Activated CD8-positive, alpha-beta memory T cell treated with anti-CD3 and anti-CD28 coated beads, Interleukin-2, amount 50 U/mL, for 24 hours (primary cell): ENCODE measurements around the gene SESN1.

Experiments used
- DNase-seq: peaks from one replicate; pipeline ENCODE4 v3.0.0-alpha.2; 2020; ENCODE audit errors: extremely low read depth

The SESN1 gene

GRCh38 chr6:109060571-109060970 is 34.1 kb downstream of the SESN1 start:
- no peak for DNase-seq

- no peak for DNase-seq
These were observed 35.0 kb downstream of the SESN1 start for GRCh38 chr6:109059571-109060021.

GRCh38 chr6:109059153-109059552 is 35.5 kb downstream of the SESN1 start:
- no peak for DNase-seq

- DNase-seq: no peak
These were observed 36.0 kb downstream of the SESN1 start for GRCh38 chr6:109058620-109059019.

- DNase-seq: no peak
These were observed 38.0 kb downstream of the SESN1 start for GRCh38 chr6:109056661-109057060.

GRCh38 chr6:109055771-109056235 is 38.8 kb downstream of the SESN1 start:
- DNase-seq: no peak

GRCh38 chr6:109053336-109053735 is 41.3 kb downstream of the SESN1 start:
- no peak for DNase-seq

- DNase-seq: no peak
These were observed 41.8 kb downstream of the SESN1 start for GRCh38 chr6:109052852-109053251.

GRCh38 chr6:109052018-109052651 is 42.5 kb downstream of the SESN1 start:
- DNase-seq: no peak

GRCh38 chr6:109051301-109052017 is 43.2 kb downstream of the SESN1 start:
- DNase-seq: no peak

GRCh38 chr6:109050447-109051102 is 44.1 kb downstream of the SESN1 start:
- no peak for DNase-seq

- no peak for DNase-seq
These were observed 44.6 kb downstream of the SESN1 start for GRCh38 chr6:109050012-109050411.

GRCh38 chr6:109048670-109049415 is 45.8 kb downstream of the SESN1 start:
- DNase-seq: no peak

GRCh38 chr6:109048176-109048575 is 46.5 kb downstream of the SESN1 start:
- DNase-seq: no peak

- no peak for DNase-seq
These were observed 49.2 kb downstream of the SESN1 start for GRCh38 chr6:109045493-109045892.

- no peak for DNase-seq
These were observed 54.9 kb downstream of the SESN1 start for GRCh38 chr6:109039795-109040194.

- no peak for DNase-seq
These were observed 55.7 kb downstream of the SESN1 start for GRCh38 chr6:109038837-109039398.

GRCh38 chr6:109036574-109037294 is 57.9 kb downstream of the SESN1 start:
- no peak for DNase-seq

GRCh38 chr6:109034526-109034925 is 60.1 kb downstream of the SESN1 start:
- DNase-seq: no peak

GRCh38 chr6:109033655-109034054 is 61.0 kb downstream of the SESN1 start:
- DNase-seq: no peak

- no peak for DNase-seq
These were observed 63.2 kb downstream of the SESN1 start for GRCh38 chr6:109031416-109031815.
